HG03196 (cell line): Measurements from ENCODE around the gene PCDHB8.
"Not testable (repeated sequence)": the region's sequence is repeated elsewhere in the genome, so short reads cannot be mapped to it uniquely, and the experiment has no call there.

ENCODE experiments used
- ATAC-seq: cut with Tn5 transposase; IDR thresholded peaks from one replicate; pipeline ENCODE4 v1.9.1; 2021; ENCODE audit not compliant: unreplicated experiment

The PCDHB8 gene

GRCh38 chr5:141225421-141225820 is 47.8 kb downstream of the PCDHB8 start:
- ATAC-seq = not testable (repeated sequence)
